ENCODE results near the gene PACS2. TPM values are rescaled to one million over a fixed set of nuclear protein-coding genes. Genes with fewer than 3 reads are reported as not detected.

PACS2 gene
- total RNA-seq, 1 experiment from 2014 or later = 62.0 TPM

DNA sequence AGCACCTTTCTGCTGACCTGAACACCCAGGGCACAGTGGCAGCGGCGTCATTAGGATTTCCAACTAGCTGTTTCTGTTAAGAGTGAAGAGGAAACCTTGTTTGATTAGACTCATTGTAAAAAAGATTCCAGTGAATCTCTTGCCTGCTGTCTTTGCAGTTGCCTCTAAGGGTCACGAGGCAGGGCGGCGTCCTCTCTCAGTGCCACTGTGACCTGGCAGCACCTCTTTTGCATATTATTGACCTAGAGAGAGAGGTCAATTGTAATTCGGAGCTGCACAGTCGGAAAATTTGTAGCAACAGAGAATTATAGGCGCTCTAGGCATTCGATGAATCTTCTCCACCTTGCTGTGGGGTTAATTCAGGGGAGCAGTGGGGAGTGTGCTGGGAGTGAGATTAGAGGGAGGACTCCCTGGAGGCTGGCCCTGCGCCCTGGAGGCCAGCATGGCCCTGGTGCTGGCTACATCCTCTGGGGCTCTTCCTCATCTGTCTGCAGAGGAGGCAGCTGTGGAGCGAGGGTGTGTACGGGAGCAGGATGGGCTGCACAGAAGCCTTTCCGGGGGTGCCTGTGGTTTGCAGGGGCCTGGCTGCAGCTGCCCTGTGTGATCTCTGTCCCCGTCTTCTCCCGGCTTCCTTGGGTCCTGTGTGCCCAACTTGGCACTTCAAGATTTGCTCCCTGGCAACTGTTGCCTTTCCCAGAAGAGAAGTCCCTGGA is 14.3 kb downstream of the PACS2 start:
- ATAC-seq = no peak

DNA sequence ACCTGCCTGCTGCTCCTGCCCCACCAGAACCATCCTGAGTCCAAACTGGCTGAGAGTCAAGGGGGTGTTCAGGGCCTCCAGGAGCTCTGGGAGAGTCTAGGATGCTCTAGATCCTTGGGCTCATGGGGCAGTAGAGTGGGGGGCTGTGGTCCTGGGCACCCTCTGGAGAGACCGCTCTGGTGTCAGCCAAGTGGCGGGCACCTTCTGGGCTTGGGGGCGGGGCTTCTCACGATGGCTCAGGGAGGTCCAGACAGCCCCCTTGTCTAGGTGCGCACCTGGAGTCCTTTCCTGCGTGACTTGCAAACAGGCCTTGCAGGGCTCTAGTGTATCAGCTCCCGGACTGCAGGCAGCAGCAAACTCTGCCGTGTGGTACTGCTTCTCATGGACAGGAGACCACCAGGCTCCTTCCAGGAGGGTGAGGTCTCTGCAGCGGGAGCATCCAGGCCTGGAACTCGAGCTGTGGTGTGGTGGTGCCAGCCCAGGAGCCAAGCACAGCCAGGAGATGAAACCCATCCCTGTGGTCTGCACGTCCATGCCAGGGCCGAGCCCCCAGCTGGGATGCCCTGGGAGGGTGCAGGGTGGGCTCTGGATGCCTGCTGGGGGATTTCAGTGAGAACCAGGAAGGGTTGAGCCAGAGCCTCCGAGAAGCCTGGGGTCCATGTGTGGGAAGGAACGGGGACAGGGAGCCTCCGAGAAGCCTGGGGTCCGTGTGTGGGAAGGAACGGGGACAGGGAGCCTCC is 15.0 kb downstream of the PACS2 start:
- Histone ChIP-seq H3K9me3 (ENCODE audit: low read length) (no peaks in the 10 kb centered on the region), H3F3A (ENCODE audit: low read length, unreplicated experiment) (no peaks in the 10 kb centered on the region), H3K27ac (ENCODE audit: low read length) (no peak overlapping the region), H4K20me1 (ENCODE audit: low read length) (no peaks in the 10 kb centered on the region; the same call in 1 of the 2 replicates), H3K4me3 (ENCODE audit: low read length) (no peak overlapping the region), H3K79me2 (ENCODE audit: low read length) (peaks cover 38% of the 10 kb centered on the region), H3K4me2 (ENCODE audit: low read length) (no peak overlapping the region), H2AFZ (ENCODE audit: low read length) (no peak overlapping the region), H3K9ac (ENCODE audit: low read length) (no peak overlapping the region), H3K36me3 (ENCODE audit: low read depth, low read length) (no peaks in the 10 kb centered on the region), H3K27me3 (ENCODE audit: low read length) (no peaks in the 10 kb centered on the region), H3K4me1 (ENCODE audit: insufficient read depth, low read length) (peaks cover 4% of the 10 kb centered on the region; the same call in 1 of the 2 replicates), H3K9me2 (replicated peaks; ENCODE audit: low read length) (no peaks in the 10 kb centered on the region)
- ChIA-PET POLR2A (ENCODE audit: unreplicated experiment) (no interaction called here), CTCF (no interaction called here)
- intact Hi-C loops (cut with micrococcal nuclease) = no loop called here
- TF ChIP-seq EZH2 (IDR thresholded peaks at IDR 0.05; ENCODE audit: low read length, unreplicated experiment) (no peak), EZH2phosphoT487 (IDR thresholded peaks at IDR 0.05; ENCODE audit: borderline replicate concordance, low read length) (no peak)
- TF ChIP-seq, protein P1, sequence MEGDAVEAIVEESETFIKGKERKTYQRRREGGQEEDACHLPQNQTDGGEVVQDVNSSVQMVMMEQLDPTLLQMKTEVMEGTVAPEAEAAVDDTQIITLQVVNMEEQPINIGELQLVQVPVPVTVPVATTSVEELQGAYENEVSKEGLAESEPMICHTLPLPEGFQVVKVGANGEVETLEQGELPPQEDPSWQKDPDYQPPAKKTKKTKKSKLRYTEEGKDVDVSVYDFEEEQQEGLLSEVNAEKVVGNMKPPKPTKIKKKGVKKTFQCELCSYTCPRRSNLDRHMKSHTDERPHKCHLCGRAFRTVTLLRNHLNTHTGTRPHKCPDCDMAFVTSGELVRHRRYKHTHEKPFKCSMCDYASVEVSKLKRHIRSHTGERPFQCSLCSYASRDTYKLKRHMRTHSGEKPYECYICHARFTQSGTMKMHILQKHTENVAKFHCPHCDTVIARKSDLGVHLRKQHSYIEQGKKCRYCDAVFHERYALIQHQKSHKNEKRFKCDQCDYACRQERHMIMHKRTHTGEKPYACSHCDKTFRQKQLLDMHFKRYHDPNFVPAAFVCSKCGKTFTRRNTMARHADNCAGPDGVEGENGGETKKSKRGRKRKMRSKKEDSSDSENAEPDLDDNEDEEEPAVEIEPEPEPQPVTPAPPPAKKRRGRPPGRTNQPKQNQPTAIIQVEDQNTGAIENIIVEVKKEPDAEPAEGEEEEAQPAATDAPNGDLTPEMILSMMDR (conservative IDR thresholded peaks at IDR 0.05; ENCODE audit: low read depth, low read length) = no peak
- ATAC-seq (no peak), DNase-seq (no peak)
- BruUV-seq (replicated peaks) = no TSS peak

More for the DNA sequence above, 14.3 kb downstream of the PACS2 start:
- no peaks in the 10 kb centered on the region for H3K9me3 ChIP-seq (ENCODE audit: low read length)
- no peak overlapping the region for H3K9ac ChIP-seq (ENCODE audit: low read length)
- H3K9me2 ChIP-seq (replicated peaks; ENCODE audit: low read length) = no peaks in the 10 kb centered on the region
- ChIA-PET CTCF (no interaction called here), POLR2A (ENCODE audit: unreplicated experiment) (no interaction called here)
- no peaks in the 10 kb centered on the region for H3K27me3 ChIP-seq (ENCODE audit: low read length)
- no peaks in the 10 kb centered on the region; the same call in 1 of the 2 replicates for H4K20me1 ChIP-seq (ENCODE audit: low read length)
- no peaks in the 10 kb centered on the region for H3F3A ChIP-seq (ENCODE audit: low read length, unreplicated experiment)
- H3K79me2 ChIP-seq (ENCODE audit: low read length) = peaks cover 42% of the 10 kb centered on the region
- no peak overlapping the region for H3K4me2 ChIP-seq (ENCODE audit: low read length)
- H3K4me1 ChIP-seq (ENCODE audit: insufficient read depth, low read length) = peaks cover 4% of the 10 kb centered on the region; the same call in 1 of the 2 replicates
- no peak for DNase-seq
- no TSS peak for BruUV-seq (replicated peaks)
- H3K36me3 ChIP-seq (ENCODE audit: low read depth, low read length) = no peaks in the 10 kb centered on the region
- no peak overlapping the region for H3K27ac ChIP-seq (ENCODE audit: low read length)
- no peak overlapping the region for H2AFZ ChIP-seq (ENCODE audit: low read length)
- intact Hi-C loops (cut with micrococcal nuclease) = no loop called here
- TF ChIP-seq EZH2phosphoT487 (IDR thresholded peaks at IDR 0.05; ENCODE audit: borderline replicate concordance, low read length) = no peak
- TF ChIP-seq, protein P1 (conservative IDR thresholded peaks at IDR 0.05; ENCODE audit: low read depth, low read length) = no peak
- no peak for TF ChIP-seq EZH2 (IDR thresholded peaks at IDR 0.05; ENCODE audit: low read length, unreplicated experiment)
- no peak overlapping the region for H3K4me3 ChIP-seq (ENCODE audit: low read length)
